ENCODE data around the gene CLEC2L.

Gene CLEC2L

GRCh38 chr7:139576179-139576973 is 52.9 kb downstream of the CLEC2L start:
- no peak for DNase-seq

DNA sequence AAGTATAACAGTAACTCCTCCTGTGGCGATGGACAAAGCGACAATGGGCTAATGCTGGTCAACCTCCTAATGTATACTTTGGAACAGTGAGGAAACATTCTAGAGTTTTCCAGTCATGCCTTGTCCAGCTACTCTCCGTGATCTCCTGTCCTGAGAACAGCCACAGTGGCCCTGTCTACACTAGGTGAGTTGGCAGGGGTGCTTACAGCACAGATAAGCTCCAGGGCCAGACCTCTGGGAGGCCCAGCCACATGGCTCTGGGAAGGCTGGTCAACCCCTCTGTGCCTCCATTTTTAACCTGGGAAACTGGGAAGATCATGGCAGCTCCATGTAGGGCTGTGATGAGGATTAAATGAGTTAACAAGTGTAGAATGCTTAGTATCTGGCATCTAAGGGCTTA is 57.0 kb downstream of the CLEC2L start:
- DNase-seq: no peak

DNA sequence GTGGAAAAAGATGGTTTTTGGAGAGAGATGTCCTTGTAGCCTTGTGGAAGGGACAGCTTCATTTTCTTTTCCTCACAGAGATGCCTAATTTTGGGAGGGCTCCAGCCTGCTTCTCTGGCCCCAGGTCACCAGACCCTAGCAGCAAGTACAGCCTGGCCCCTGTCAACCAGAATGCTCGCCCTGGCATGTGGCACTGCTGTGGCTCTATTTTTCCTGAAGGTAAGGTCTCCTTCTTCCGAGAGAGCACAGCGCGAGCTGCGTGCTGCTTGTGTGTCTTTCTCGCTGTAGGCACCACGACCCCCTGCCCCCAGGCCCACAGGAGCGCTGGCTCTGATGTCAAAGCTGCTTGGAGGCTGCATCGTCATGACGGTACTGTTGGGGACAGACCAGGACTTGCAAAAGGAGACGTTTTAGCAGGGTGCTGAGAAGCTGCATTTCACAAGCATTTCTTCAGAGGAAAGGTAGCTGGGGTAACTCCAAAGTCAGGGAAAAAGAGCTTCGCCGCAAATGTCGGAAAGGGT is 58.7 kb downstream of the CLEC2L start:
- DNase-seq: no peak

- DNase-seq: no peak
Measured at GRCh38 chr7:139582671-139583155, 59.2 kb downstream of the CLEC2L start.

DNA sequence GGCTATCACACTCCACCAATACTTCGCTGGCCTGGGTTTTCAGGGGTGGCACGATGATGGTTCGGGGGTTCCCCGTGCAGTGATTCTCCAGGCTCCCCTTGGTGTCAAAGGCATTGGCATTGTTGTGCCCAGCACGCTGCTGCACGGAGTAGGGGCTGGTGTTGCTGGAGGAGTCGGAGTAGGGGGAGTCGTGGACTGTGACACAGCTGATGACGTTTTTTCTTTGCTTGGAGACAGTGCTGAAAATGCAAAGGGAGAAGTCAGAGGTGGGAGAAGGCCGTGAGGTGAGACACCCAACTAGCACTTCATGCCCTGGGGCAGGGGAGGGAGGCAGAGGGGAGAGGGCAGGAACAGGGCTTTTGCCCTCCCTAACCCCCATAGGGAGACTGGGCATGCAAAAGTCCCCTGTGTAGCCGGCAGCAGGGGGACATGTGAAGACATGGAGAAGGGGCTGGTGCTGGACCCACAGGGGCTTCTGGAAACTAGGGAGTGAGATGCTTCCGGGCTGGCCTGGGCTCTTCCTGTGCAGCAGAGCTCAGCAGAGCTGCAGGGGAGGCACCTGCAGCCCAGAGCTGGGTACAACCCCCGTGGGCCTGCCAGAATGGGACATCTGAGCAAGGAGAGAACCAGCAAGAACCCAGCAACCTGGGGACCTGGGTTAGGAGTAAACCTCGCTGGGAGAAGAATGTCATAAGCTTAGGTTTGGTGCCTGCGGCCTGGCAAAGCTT is 60.5 kb downstream of the CLEC2L start:
- DNase-seq: no peak

GRCh38 chr7:139585042-139585441 is 61.6 kb downstream of the CLEC2L start:
- no peak for DNase-seq

DNA sequence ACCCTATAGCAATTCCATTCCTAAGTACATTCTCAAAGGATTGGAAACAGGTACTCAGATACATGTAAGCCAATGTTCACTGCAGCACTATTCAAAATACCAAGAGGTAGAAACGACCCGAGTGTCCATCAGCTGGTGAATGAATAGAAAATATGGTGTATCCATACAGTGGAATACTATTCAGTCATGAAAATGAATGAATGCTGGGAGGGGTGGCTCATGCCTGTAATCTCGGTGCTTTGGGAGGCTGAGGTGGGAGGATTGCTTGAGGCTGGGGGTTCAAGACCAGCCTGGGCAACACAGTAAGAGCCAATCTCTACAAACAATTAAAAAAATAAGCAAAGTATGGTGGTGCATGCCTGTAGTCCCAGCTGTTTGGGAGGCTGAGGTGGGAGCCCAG is 62.8 kb downstream of the CLEC2L start:
- DNase-seq: no peak

DNA sequence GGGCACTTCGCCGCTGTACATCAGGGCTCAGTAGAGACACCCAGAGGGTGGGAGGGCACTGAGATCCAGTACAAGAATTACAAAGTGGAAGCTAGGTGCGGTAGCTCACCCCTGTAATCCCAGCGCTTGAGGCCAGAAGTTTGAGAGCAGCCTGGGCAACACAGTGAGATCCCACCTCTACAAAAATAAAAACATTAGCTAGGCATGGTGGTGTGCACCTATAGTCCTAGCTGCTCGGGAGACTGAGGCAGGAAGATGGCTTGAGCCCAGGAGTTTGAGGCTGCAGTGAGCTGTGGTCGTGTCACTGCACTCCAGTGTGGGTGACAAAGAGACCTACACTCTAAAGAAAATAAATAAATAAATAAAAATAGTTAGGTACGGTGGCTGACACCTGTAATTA is 64.0 kb downstream of the CLEC2L start:
- DNase-seq: no peak

DNA sequence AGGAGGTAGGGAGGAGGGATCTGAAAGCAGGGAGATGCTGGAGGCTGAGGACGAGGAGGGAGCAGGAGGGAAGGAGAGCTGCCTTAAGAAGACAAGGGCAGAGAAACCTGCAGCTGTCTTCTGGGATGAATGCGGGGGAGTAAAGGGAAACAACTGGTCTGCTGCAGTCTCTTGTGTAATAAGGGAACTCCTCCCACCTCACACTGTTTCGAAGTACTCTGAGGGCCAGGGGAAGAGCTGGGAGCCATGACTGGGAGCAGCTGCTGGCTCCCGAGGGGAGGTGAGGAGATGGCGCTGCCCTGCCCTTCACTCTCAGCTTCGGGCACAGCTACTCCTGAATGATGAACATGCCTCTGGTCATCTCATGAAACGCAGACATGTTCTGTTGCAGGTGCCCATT is 65.1 kb downstream of the CLEC2L start:
- peak; percentile 80 for DNase-seq

DNA sequence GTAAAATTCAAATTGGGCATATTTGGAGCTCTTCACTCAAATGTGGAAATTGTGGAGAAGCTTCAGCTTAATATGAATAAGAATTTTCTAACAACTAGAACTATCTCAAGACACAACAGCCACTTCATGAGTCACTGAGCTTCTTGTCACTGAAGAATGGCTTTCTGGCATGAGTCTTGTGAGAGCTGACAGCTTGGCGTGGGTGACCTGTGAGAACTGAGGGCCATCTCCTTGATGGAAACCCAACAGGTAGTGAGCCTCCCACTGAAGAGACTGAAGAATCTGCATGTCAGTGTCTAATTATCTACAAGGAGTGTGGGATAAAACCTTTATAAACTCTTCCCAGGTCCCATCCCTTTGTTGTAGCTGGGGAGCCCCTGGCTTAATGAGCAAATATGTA is 66.0 kb downstream of the CLEC2L start:
- DNase-seq: peak; percentile 3

- no peak for DNase-seq
Measured at GRCh38 chr7:139591550-139592195, 68.2 kb downstream of the CLEC2L start.

- DNase-seq: no peak
Measured at GRCh38 chr7:139592801-139593461, 69.4 kb downstream of the CLEC2L start.

- no peak for DNase-seq
Measured at GRCh38 chr7:139594090-139594489, 70.6 kb downstream of the CLEC2L start.

Measured in inflammatory macrophage treated with lipopolysaccharide for 4 hours (primary cell).